Lower lobe of right lung (tissue), 2 donors: ENCODE measurements around the gene RSBN1L. TPM values are rescaled to one million over a fixed set of nuclear protein-coding genes. Genes with fewer than 3 reads are reported as not detected.

Experiments used
- ATAC-seq, 2 donors: fragments of 200-7000 bp; cut with Tn5 transposase; one replicate each; pipeline ENCODE4 v1.9.1; 2020 to 2022; ENCODE audit warnings: mild to moderate bottlenecking in 2 of 2, moderate library complexity in 2 of 2
- DNase-seq: peaks from one replicate; pipeline ENCODE4 v3.0.0-alpha.2; 2020
- H3K27ac ChIP-seq: fragments of 200-600 bp; one replicate; pipeline ENCODE4 v1.8.0; 2022
- H3K27me3 ChIP-seq: fragments of 200-600 bp; one replicate; pipeline ENCODE4 v1.8.0; 2022; ENCODE audit warnings: low read depth
- H3K36me3 ChIP-seq: fragments of 200-600 bp; one replicate; pipeline ENCODE4 v1.8.0; 2022; ENCODE audit warnings: mild to moderate bottlenecking
- H3K4me1 ChIP-seq: fragments of 200-600 bp; one replicate; pipeline ENCODE4 v1.8.0; 2022
- H3K4me3 ChIP-seq: fragments of 200-600 bp; one replicate; pipeline ENCODE4 v1.8.0; 2022; ENCODE audit warnings: mild to moderate bottlenecking
- H3K9me3 ChIP-seq: fragments of 200-600 bp; one replicate; pipeline ENCODE4 v1.8.0; 2022
- CTCF ChIP-seq: fragments of 200-600 bp; IDR thresholded peaks from one replicate; pipeline ENCODE4 v1.8.0; 2022; ENCODE audit warnings: antibody characterized with exemption, mild to moderate bottlenecking
- intact Hi-C: fragments of 100-400 bp; cut with DNase I; formaldehyde crosslinking; loops from one replicate; pipeline ENCODE4 v1.11.0; 2022
- total RNA-seq: library from RNA; stranded (reverse); fragmentation: NEBNext Ultra II Directional; extraction: Animal tissue kit (Norgen Biotek cat#: 25700); gene quantifications from one replicate; pipeline ENCODE4 v1.2.1, GENCODE V29; 2021
- donor health status: DM: no; HTN: yes; CAD: no; lungs with severe emphysema.

The RSBN1L gene
- total RNA-seq, 1 donor from 2014 or later = 26.8 TPM

GRCh38 chr7:77661816-77662215, 34.4 kb upstream of the RSBN1L start:
- Histone ChIP-seq H3K4me3 (no peak overlapping the region), H3K4me1 (no peaks in the 10 kb centered on the region), H3K27me3 (no peaks in the 10 kb centered on the region), H3K36me3 (peaks cover 38% of the 10 kb centered on the region), H3K9me3 (no peaks in the 10 kb centered on the region), H3K27ac (no peak overlapping the region)
- intact Hi-C loops = no loop called here
- TF ChIP-seq CTCF = no peak
- ATAC-seq (no peak), DNase-seq (no peak)

- H3K9me3 ChIP-seq = no peaks in the 10 kb centered on the region
- TF ChIP-seq CTCF = no peak
- peaks cover 42% of the 10 kb centered on the region for H3K36me3 ChIP-seq
- intact Hi-C loops = no loop called here
- ATAC-seq (no peak), DNase-seq (no peak)
- H3K27me3 ChIP-seq = no peaks in the 10 kb centered on the region
- H3K4me3 ChIP-seq = no peak overlapping the region
- no peaks in the 10 kb centered on the region for H3K4me1 ChIP-seq
- no peak overlapping the region for H3K27ac ChIP-seq
These were observed 33.4 kb upstream of the RSBN1L start for GRCh38 chr7:77662869-77663268.

GRCh38 chr7:77664715-77665114, 31.5 kb upstream of the RSBN1L start:
- H3K36me3 ChIP-seq = peaks cover 41% of the 10 kb centered on the region
- peak in 1 of 2 donors; percentile 9 for ATAC-seq

GRCh38 chr7:77665161-77665560, 31.1 kb upstream of the RSBN1L start:
- Histone ChIP-seq H3K9me3 (no peaks in the 10 kb centered on the region), H3K4me1 (no peaks in the 10 kb centered on the region), H3K4me3 (no peak overlapping the region), H3K27ac (no peak overlapping the region), H3K27me3 (no peaks in the 10 kb centered on the region), H3K36me3 (peaks cover 38% of the 10 kb centered on the region)
- no peak for TF ChIP-seq CTCF
- DNase-seq = no peak
- intact Hi-C loops = no loop called here
- ATAC-seq = peak in 1 of 2 donors; percentile 31

More at GRCh38 chr7:77664715-77665114, 31.5 kb upstream of the RSBN1L start:
- Histone ChIP-seq H3K27ac (no peak overlapping the region), H3K9me3 (no peaks in the 10 kb centered on the region), H3K4me1 (no peaks in the 10 kb centered on the region), H3K4me3 (no peak overlapping the region), H3K27me3 (no peaks in the 10 kb centered on the region)
- DNase-seq = no peak
- intact Hi-C loops = no loop called here
- TF ChIP-seq CTCF = no peak

GRCh38 chr7:77667459-77668086, 28.7 kb upstream of the RSBN1L start:
- no peak for ATAC-seq
- no peaks in the 10 kb centered on the region for H3K27me3 ChIP-seq
- TF ChIP-seq CTCF = no peak
- H3K4me1 ChIP-seq = no peaks in the 10 kb centered on the region
- peaks cover 34% of the 10 kb centered on the region for H3K36me3 ChIP-seq
- no peak overlapping the region for H3K27ac ChIP-seq
- no peak for DNase-seq
- intact Hi-C loops = no loop called here
- no peak overlapping the region for H3K4me3 ChIP-seq
- no peaks in the 10 kb centered on the region for H3K9me3 ChIP-seq
